Renal cortex interstitium (tissue), 11 donors: ENCODE data around the gene ERH. TPM values are rescaled to one million over a fixed set of nuclear protein-coding genes. Genes with fewer than 3 reads are reported as not detected.

ENCODE experiments used
- DNase-seq, 11 donors: peaks; one replicate each; pipeline ENCODE4 v3.0.0-alpha.2; 2013; ENCODE audit warnings: low read depth in 9 of 11, low spot score in 4 of 11; ENCODE audit errors: extremely low read depth in 1 of 11
- polyA plus RNA-seq, 3 donors: library from polyadenylated mRNA; unstranded; fragments of 120-200 nt; gene quantifications; one replicate each; pipeline ENCODE4 v1.2.1, GENCODE V29; 2013; ENCODE audit not compliant: insufficient read length in 3 of 3

ERH gene
- polyA plus RNA-seq, 3 donors = 302 to 420 (median 366) TPM

GRCh38 chr14:69345402-69345801, 52.7 kb downstream of the ERH start:
- peak in 1 of 11 donors; percentile 13 for DNase-seq

- DNase-seq = no peak
These were observed 53.9 kb downstream of the ERH start for GRCh38 chr14:69344171-69344570.

- no peak for DNase-seq
These were observed 55.1 kb downstream of the ERH start for GRCh38 chr14:69342928-69343525.

- no peak for DNase-seq
These were observed 58.7 kb downstream of the ERH start for GRCh38 chr14:69339426-69339825.

- DNase-seq = no peak
These were observed 60.1 kb downstream of the ERH start for GRCh38 chr14:69337984-69338383.

GRCh38 chr14:69335371-69335771, 62.7 kb downstream of the ERH start:
- DNase-seq = peak in 8 of 11 donors; percentile 13 to 56 (median 31)

GRCh38 chr14:69334576-69334975, 63.5 kb downstream of the ERH start:
- DNase-seq = no peak

- DNase-seq = no peak
These were observed 64.2 kb downstream of the ERH start for GRCh38 chr14:69333791-69334337.

GRCh38 chr14:69332782-69333395, 65.2 kb downstream of the ERH start:
- DNase-seq = no peak

GRCh38 chr14:69331206-69331605, 66.9 kb downstream of the ERH start:
- DNase-seq = no peak

Other genes with a start within 250 kb of the ERH start
- 10 to 100 TPM; 56.3 to 65.9 (median 57.9) TPM for gene DCAF5, start 245.2 kb downstream of the ERH start, polyA plus RNA-seq
- gene EXD2, start 206.8 kb downstream of the ERH start, polyA plus RNA-seq = 10 to 100 TPM; 31.8 to 35.5 (median 33.7) TPM
- gene GALNT16, start 138.1 kb downstream of the ERH start, polyA plus RNA-seq = 1 to 10 TPM; 4.5 to 7.0 (median 6.4) TPM
- 10 to 100 TPM; 77.5 to 84.4 (median 78.2) TPM for gene SLC39A9, start 393 bp upstream of the ERH start, polyA plus RNA-seq
- 1 to 10 TPM; 4.4 to 5.0 (median 4.6) TPM for gene PLEKHD1, start 86.4 kb upstream of the ERH start, polyA plus RNA-seq
- gene CCDC177, start 176.6 kb upstream of the ERH start, polyA plus RNA-seq = under 1 TPM; 0.05 to 0.11 (median 0.09) TPM
- gene SUSD6, start 213.3 kb upstream of the ERH start, polyA plus RNA-seq = 10 to 100 TPM; 19.4 to 22.8 (median 19.8) TPM